HL-60 (cell line): Measurements from ENCODE around the gene SPTB.

ENCODE experiments used
- DNase-seq, 2 experiments: peaks; one replicate each; pipeline ENCODE4 v3.0.0-alpha.2; 2010 to 2020; ENCODE audit warnings: low read depth in 1 of 2, low spot score in 1 of 2
- H3K27ac ChIP-seq: fragments of 250-450 bp; sonication (Bioruptor Pico); replicated peaks from 2 replicates; pipeline ENCODE4 v1.5.1; 2020; ENCODE audit warnings: mild to moderate bottlenecking, moderate library complexity
- H3K27me3 ChIP-seq: fragments of 250-450 bp; sonication (Bioruptor Pico); 2 replicates; pipeline ENCODE4 v1.5.1; 2021; ENCODE audit warnings: mild to moderate bottlenecking, moderate library complexity; ENCODE audit not compliant: insufficient read depth, poor library complexity, severe bottlenecking
- H3K4me3 ChIP-seq: replicated peaks from 2 replicates; pipeline ENCODE4 v1.5.1; 2011; ENCODE audit warnings: mild to moderate bottlenecking, control low read depth, low read length; ENCODE audit not compliant: insufficient read depth
- GABPA ChIP-seq: IDR thresholded peaks from 2 replicates; pipeline ENCODE4 v1.6.1; 2012; ENCODE audit warnings: low read depth
- POLR2AphosphoS5 ChIP-seq: IDR thresholded peaks from 2 replicates; pipeline ENCODE4 v1.6.1; 2012; ENCODE audit warnings: low read depth
- SPI1 ChIP-seq: IDR thresholded peaks from 2 replicates; pipeline ENCODE4 v1.6.1; 2012; ENCODE audit warnings: low read depth, mild to moderate bottlenecking, borderline replicate concordance
- TF ChIP-seq, protein P1 (sequence below): IDR thresholded peaks from 2 replicates; pipeline ENCODE4 v1.6.1; 2012; ENCODE audit warnings: low read depth; ENCODE audit not compliant: insufficient replicate concordance
- TF ChIP-seq, protein P2 (sequence below): IDR thresholded peaks from one replicate; pipeline ENCODE4 v1.5.1; 2011; ENCODE audit warnings: low read length, control low read depth, inconsistent platforms; ENCODE audit not compliant: insufficient read depth

SPTB gene

DNA sequence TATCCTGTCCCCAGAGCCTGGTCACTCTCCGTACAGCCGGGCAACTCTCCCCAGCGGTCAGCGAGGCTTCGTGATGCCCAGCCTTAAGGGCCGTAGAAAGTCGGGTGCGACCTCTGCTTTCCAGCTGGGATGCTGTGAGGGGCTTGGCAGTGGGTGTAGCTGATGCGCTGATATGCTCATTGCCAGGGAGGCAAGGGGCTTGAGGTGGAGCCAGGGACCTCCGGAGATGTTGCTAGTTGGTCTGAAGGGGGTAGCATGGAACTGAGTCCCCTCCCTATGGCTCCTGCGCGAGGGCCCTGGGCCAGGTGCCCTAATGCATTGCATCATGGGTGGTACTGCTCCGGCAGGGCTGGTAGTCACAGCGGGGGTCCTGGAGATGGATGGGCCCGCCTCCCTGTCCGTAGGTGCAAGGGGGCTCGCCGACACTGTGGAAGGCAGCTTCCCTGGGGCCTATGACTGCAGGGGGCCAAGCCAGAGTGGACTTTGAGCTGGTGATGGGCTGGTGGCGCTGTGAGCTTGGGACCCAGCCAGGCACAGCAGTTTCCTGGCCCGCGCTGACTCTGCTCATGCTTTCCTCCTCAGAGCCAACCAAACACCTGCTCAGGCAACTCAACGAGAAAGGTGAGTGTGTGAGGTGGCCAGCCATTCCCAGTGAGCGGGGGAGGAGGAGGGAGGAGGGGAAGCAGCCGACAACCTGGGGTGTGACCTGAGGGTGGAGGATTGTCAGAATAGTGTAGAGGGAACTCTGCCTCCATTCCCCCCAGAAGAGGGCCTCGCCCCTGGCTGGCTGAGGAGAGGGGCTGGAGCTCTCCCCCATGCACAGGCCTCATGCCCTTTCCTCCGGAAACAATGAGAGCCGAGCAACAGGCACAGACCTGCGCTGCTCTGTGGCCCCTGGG lies 143.2 kb downstream of the SPTB start:
- no peaks in the 10 kb centered on the region for H3K27me3 ChIP-seq
- no peak overlapping the region for H3K4me3 ChIP-seq
- H3K27ac ChIP-seq: no peak overlapping the region
- DNase-seq: no peak
- TF ChIP-seq SPI1 (no peak), POLR2AphosphoS5 (no peak), GABPA (no peak)
- TF ChIP-seq, protein P1, sequence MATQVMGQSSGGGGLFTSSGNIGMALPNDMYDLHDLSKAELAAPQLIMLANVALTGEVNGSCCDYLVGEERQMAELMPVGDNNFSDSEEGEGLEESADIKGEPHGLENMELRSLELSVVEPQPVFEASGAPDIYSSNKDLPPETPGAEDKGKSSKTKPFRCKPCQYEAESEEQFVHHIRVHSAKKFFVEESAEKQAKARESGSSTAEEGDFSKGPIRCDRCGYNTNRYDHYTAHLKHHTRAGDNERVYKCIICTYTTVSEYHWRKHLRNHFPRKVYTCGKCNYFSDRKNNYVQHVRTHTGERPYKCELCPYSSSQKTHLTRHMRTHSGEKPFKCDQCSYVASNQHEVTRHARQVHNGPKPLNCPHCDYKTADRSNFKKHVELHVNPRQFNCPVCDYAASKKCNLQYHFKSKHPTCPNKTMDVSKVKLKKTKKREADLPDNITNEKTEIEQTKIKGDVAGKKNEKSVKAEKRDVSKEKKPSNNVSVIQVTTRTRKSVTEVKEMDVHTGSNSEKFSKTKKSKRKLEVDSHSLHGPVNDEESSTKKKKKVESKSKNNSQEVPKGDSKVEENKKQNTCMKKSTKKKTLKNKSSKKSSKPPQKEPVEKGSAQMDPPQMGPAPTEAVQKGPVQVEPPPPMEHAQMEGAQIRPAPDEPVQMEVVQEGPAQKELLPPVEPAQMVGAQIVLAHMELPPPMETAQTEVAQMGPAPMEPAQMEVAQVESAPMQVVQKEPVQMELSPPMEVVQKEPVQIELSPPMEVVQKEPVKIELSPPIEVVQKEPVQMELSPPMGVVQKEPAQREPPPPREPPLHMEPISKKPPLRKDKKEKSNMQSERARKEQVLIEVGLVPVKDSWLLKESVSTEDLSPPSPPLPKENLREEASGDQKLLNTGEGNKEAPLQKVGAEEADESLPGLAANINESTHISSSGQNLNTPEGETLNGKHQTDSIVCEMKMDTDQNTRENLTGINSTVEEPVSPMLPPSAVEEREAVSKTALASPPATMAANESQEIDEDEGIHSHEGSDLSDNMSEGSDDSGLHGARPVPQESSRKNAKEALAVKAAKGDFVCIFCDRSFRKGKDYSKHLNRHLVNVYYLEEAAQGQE: no peak
- TF ChIP-seq, protein P2, sequence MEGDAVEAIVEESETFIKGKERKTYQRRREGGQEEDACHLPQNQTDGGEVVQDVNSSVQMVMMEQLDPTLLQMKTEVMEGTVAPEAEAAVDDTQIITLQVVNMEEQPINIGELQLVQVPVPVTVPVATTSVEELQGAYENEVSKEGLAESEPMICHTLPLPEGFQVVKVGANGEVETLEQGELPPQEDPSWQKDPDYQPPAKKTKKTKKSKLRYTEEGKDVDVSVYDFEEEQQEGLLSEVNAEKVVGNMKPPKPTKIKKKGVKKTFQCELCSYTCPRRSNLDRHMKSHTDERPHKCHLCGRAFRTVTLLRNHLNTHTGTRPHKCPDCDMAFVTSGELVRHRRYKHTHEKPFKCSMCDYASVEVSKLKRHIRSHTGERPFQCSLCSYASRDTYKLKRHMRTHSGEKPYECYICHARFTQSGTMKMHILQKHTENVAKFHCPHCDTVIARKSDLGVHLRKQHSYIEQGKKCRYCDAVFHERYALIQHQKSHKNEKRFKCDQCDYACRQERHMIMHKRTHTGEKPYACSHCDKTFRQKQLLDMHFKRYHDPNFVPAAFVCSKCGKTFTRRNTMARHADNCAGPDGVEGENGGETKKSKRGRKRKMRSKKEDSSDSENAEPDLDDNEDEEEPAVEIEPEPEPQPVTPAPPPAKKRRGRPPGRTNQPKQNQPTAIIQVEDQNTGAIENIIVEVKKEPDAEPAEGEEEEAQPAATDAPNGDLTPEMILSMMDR: no peak

DNA sequence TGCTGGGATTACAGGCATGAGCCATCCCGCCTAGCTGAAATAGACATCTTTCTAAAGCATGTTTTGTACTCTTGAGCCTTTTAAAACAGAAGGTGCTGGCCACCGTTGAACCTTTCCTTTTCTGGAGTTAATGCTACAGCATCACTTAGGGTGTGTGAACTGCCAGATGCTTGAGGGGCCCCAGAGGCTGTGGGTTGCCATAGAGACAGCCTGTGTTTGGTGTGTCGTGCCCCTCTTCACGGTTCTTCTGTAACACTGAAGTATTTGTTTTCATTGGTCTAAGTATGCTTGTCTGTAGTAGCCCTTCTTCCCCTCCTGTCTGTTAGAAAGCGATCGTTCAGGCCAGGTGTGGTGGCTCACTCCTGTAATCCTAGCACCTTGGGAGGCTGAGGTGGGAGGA lies 144.7 kb downstream of the SPTB start:
- H3K27ac ChIP-seq: no peak overlapping the region
- no peak overlapping the region for H3K4me3 ChIP-seq
- TF ChIP-seq SPI1: no peak
- TF ChIP-seq, protein P2: no peak
- TF ChIP-seq POLR2AphosphoS5: no peak
- no peak for TF ChIP-seq GABPA
- TF ChIP-seq, protein P1: no peak
- DNase-seq: no peak
- no peaks in the 10 kb centered on the region for H3K27me3 ChIP-seq

DNA sequence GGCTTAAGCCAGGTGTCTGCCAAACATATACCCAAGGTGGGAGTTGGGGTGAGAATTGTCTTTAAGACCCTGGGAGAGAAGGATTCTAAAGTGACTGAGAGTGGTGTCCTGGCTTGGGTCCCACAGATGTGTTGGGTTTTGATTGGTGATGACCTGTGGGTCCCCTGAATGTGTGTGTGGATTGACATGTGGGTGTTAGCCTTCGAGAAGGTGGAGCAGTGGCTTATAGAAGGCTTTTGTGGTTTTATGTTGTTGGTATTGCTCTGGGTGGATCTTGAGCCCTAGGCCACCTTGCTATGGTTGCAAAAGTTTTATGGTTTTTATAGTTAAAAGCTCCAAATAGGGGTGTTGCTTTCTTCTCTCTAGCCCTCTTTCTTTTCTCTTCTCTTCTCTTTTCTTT lies 145.8 kb downstream of the SPTB start:
- TF ChIP-seq, protein P2: no peak
- TF ChIP-seq POLR2AphosphoS5 (no peak), GABPA (no peak)
- TF ChIP-seq, protein P1: no peak
- Histone ChIP-seq H3K4me3 (no peak overlapping the region), H3K27me3 (no peaks in the 10 kb centered on the region), H3K27ac (no peak overlapping the region)
- no peak for DNase-seq
